Measurements from ENCODE around the gene NOL6. TPM values are rescaled to one million over a fixed set of nuclear protein-coding genes. Genes with fewer than 3 reads are reported as not detected.
A peak's percentile ranks its signal among the peaks of the same experiment; 100 is the strongest.
"Not testable (repeated sequence)": the region's sequence is repeated elsewhere in the genome, so short reads cannot be mapped to it uniquely, and the experiment has no call there.

The NOL6 gene
- polyA plus RNA-seq, 3 donors from 2014 or later, result 9.7 to 21.7 (median 18.8) TPM

DNA sequence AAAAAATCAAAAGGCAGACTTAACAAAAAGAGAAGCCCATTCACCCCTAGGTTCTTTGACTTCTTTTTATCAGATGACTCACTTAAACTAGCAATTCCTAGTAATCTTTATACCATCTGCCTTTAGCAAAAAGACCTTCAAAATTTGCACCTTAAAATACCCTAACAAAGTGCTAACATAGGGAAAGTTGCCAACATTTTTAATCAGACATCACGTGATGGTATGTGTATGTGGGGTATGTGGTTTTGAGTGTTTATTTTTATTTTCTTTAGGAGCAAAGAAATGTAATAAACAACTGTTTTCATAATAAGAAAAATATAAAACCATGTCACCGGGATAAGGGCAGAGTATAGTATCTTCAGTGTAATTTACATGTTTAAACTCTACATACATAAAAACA lies 20.1 kb upstream of the NOL6 start:
- not testable (repeated sequence) for H3K27ac Mint-ChIP-seq; H3K4me3 Mint-ChIP-seq; H3K27me3 Mint-ChIP-seq (ENCODE audit: low read depth in 3 of 3); H3K9me3 Mint-ChIP-seq; DNase-seq; H3K36me3 Mint-ChIP-seq; H3K4me1 Mint-ChIP-seq

DNA sequence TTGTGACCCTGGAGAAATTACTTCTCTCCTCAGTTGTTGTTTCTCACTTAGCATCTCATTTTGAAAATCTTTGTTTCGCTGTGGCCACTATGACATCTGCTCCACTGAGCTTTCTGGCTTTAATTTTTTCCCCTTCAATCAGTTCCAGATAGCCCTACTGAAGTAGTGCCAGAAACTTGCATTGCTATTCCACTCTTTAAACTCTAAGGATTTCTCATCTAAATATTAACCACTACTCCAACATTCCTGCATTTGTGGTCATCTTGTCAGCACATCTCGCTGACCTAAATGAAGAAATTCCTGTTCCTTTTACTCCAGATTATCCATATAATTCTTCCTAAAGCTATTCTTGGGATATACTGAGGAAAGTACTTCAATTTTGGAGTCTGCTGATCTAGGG lies 15.3 kb upstream of the NOL6 start:
- H3K27ac Mint-ChIP-seq, result no peak overlapping the region
- no peaks in the 10 kb centered on the region for H3K27me3 Mint-ChIP-seq (ENCODE audit: low read depth in 3 of 3)
- DNase-seq, result no peak
- H3K4me3 Mint-ChIP-seq, result no peak overlapping the region
- no peaks in the 10 kb centered on the region for H3K9me3 Mint-ChIP-seq
- H3K36me3 Mint-ChIP-seq, result no peaks in the 10 kb centered on the region
- no peaks in the 10 kb centered on the region for H3K4me1 Mint-ChIP-seq

- not testable (repeated sequence) for H3K9me3 Mint-ChIP-seq; H3K36me3 Mint-ChIP-seq; H3K27me3 Mint-ChIP-seq (ENCODE audit: low read depth in 3 of 3); H3K4me3 Mint-ChIP-seq; H3K4me1 Mint-ChIP-seq; DNase-seq; H3K27ac Mint-ChIP-seq
Observed at GRCh38 chr9:33485312-33485711, 11.6 kb upstream of the NOL6 start.

GRCh38 chr9:33480976-33481375 lies 7.3 kb upstream of the NOL6 start:
- H3K4me1 Mint-ChIP-seq, result no peaks in the 10 kb centered on the region
- H3K27me3 Mint-ChIP-seq (ENCODE audit: low read depth in 3 of 3), result no peaks in the 10 kb centered on the region
- no peak overlapping the region for H3K27ac Mint-ChIP-seq
- H3K9me3 Mint-ChIP-seq, result no peaks in the 10 kb centered on the region
- no peak for DNase-seq
- H3K4me3 Mint-ChIP-seq, result no peak overlapping the region
- peaks cover 0 to 4% (median 0%) of the 10 kb centered on the region in 3 donors for H3K36me3 Mint-ChIP-seq

DNA sequence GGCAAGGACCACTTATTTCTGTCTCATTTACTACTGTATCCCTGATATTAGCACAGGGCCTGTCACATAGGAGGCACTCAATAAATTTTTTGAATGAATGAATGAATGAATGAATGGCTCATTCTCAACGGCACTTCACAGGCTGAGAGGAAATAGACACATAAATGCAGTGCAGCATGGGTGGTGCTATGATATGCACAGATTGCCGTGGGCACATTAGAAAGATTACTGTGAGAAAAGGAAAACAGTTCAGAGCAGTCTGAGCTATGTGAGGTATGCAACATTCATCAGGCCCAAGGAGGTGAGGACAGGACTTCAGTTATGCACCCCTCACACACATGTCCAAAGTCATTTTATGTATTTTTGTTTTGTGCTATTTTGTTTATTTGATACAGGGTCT lies 6.4 kb upstream of the NOL6 start:
- no peak overlapping the region for H3K4me3 Mint-ChIP-seq
- DNase-seq, result no peak
- H3K27me3 Mint-ChIP-seq (ENCODE audit: low read depth in 3 of 3), result no peaks in the 10 kb centered on the region
- H3K9me3 Mint-ChIP-seq, result no peaks in the 10 kb centered on the region
- H3K4me1 Mint-ChIP-seq, result no peaks in the 10 kb centered on the region
- no peak overlapping the region for H3K27ac Mint-ChIP-seq
- peaks cover 0 to 4% (median 0%) of the 10 kb centered on the region in 3 donors for H3K36me3 Mint-ChIP-seq

DNA sequence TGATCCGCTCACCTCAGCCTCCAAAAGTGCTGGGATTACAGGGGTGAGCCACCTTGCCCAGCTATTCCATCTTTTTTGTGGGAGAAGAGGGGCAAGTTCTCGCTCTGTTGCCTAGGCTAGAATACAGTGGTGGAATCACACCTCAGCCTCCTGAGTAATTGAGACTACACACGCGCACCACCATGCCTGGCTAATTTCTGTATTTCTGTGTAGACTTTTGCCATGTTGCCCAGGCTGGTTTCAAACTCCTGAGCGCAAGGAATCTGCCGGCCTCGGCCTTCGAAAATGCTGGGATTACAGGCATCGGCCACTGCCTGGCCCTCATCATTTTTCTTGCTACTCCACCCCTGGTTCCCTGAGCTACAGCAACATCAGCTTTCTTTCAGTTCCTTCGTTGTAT lies 2.8 kb upstream of the NOL6 start:
- Mint-ChIP-seq H3K9me3 (no peaks in the 10 kb centered on the region), H3K27ac (no peak overlapping the region), H3K36me3 (peaks cover 2 to 9% (median 8%) of the 10 kb centered on the region in 3 donors), H3K27me3 (ENCODE audit: low read depth in 3 of 3) (peaks cover 6 to 8% (median 6%) of the 10 kb centered on the region in 3 donors), H3K4me1 (peaks cover 20 to 33% of the 10 kb centered on the region in 2 donors), H3K4me3 (no peak overlapping the region)
- DNase-seq, result no peak

DNA sequence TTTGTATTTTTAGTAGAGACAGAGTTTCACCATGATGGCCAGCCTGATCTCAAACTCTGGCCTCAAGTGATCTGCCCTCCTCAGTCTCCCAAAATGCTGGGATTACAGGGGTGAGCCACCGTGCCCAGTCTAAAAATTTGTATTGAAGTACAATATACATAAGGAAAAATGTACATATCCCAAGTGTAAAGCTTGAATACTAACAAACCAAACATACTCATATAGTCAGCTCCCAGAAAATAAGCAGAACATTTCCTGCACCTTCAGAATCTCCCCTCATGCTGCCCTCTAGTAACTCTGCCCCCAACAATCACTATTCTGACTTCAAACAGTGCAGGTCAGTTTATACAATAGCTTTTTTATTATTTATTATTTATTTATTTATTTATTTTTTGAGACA lies 1.6 kb upstream of the NOL6 start:
- Mint-ChIP-seq H3K4me1 (peaks cover 20 to 36% of the 10 kb centered on the region in 2 donors), H3K4me3 (peak overlapping the region in 4 of 5 donors; percentile 6 to 51 (median 18)), H3K27me3 (ENCODE audit: low read depth in 3 of 3) (peaks cover 6 to 8% (median 6%) of the 10 kb centered on the region in 3 donors), H3K27ac (peak overlapping the region in 2 of 6 donors; percentile 53 to 65), H3K36me3 (peaks cover 6 to 13% (median 12%) of the 10 kb centered on the region in 3 donors), H3K9me3 (no peaks in the 10 kb centered on the region)
- DNase-seq, result no peak

- Mint-ChIP-seq H3K4me1 (peaks cover 20 to 36% of the 10 kb centered on the region in 2 donors), H3K27ac (peak overlapping the region; percentile 92 to 99 (median 96)), H3K27me3 (ENCODE audit: low read depth in 3 of 3) (peaks cover 6 to 8% (median 6%) of the 10 kb centered on the region in 3 donors), H3K36me3 (peaks cover 11 to 29% (median 13%) of the 10 kb centered on the region in 3 donors), H3K9me3 (no peaks in the 10 kb centered on the region), H3K4me3 (peak overlapping the region; percentile 97 to 100 (median 97))
- DNase-seq, result no peak
Observed at GRCh38 chr9:33472881-33473615, 676 bp downstream of the NOL6 start.

DNA sequence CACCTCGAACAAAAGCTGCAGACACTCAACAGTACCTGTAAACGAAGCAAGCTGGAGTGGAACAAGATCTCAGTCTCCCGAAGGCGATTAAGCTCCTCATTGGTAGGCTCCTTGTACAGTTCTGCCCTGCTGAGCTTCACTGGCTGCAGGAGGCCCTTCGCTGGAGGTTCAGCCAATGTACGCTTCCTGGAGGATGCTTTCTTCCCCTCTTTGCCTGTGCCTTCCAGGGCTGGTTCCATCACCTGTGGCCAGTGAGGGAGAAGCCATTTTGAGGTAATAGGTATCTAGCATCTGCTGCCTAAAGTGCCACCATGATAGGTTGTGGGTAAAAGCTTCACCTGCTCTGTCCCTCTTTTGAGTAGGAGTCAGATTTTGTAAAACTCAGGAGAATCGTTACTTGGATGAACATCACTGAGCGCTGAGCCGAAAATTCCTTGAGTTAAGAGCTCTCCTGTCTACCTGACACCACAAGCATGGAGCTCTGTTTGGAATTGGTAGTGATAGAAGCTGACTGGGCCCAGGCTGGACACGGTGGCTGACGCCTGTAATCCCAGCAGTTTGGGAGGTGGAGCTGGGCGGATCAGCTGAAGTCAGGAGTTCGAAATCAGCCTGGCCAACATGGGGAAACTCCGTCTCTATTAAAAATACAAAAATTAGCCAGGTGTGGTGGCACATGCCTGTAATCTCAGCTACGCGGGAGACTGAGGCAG lies 1.4 kb downstream of the NOL6 start:
- H3K9me3 Mint-ChIP-seq, result no peaks in the 10 kb centered on the region
- peak overlapping the region; percentile 57 to 100 (median 97) for H3K4me3 Mint-ChIP-seq
- DNase-seq, result no peak
- peaks cover 6 to 8% (median 6%) of the 10 kb centered on the region in 3 donors for H3K27me3 Mint-ChIP-seq (ENCODE audit: low read depth in 3 of 3)
- H3K27ac Mint-ChIP-seq, result peak overlapping the region in 1 of 6 donors; percentile 22
- peaks cover 13 to 32% (median 13%) of the 10 kb centered on the region in 3 donors for H3K36me3 Mint-ChIP-seq
- H3K4me1 Mint-ChIP-seq, result peaks cover 20 to 36% of the 10 kb centered on the region in 2 donors

DNA sequence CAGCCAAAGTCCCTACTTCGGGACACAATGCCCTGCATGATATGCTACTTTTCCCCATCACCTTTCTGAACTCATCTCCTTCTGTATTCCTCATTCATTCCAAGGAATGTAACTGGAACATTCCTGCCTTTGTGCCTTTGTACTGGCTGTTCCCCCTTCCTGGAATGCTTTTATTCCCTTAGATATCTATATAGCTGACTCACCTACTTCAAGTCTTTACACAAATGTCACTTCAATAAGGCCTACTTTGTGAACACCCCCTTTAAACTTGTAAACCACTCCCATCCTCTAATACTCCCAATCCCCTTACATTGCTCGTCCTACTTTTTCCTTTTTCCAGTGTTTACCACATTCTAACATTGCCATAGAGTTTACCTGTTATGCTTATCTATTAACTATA lies 2.4 kb downstream of the NOL6 start:
- Mint-ChIP-seq H3K36me3 (peaks cover 9 to 32% (median 13%) of the 10 kb centered on the region in 3 donors), H3K27ac (peak overlapping the region in 2 of 6 donors; percentile 34 to 46), H3K9me3 (no peaks in the 10 kb centered on the region), H3K4me1 (peaks cover 20 to 36% of the 10 kb centered on the region in 2 donors), H3K4me3 (peak overlapping the region in 2 of 5 donors; percentile 28 to 50), H3K27me3 (ENCODE audit: low read depth in 3 of 3) (peaks cover 6 to 8% (median 6%) of the 10 kb centered on the region in 3 donors)
- DNase-seq, result no peak

DNA sequence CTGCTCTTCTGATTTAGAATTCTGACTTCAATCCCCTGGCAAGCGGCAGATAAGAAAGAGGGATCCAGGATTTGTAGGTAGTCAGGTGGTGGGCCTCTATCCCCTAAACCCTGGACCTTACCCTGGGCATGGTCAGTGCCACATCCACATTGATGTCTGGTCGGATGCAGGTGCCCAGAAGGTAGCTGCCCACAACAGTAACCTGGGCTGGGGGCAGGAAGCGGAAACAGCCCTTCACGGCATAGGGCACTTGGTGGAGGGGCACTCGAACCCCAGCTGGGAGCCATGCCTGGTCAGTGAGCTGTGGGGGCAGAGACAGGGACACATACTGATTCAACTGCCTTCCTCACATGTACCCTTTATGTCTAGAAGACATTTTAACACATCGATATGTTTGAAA lies 3.8 kb downstream of the NOL6 start:
- Mint-ChIP-seq H3K4me3 (no peak overlapping the region), H3K27ac (no peak overlapping the region), H3K9me3 (no peaks in the 10 kb centered on the region), H3K36me3 (peaks cover 9 to 39% (median 15%) of the 10 kb centered on the region in 3 donors), H3K27me3 (ENCODE audit: low read depth in 3 of 3) (peaks cover 6 to 8% (median 6%) of the 10 kb centered on the region in 3 donors), H3K4me1 (peaks cover 20 to 35% of the 10 kb centered on the region in 2 donors)
- DNase-seq, result no peak

DNA sequence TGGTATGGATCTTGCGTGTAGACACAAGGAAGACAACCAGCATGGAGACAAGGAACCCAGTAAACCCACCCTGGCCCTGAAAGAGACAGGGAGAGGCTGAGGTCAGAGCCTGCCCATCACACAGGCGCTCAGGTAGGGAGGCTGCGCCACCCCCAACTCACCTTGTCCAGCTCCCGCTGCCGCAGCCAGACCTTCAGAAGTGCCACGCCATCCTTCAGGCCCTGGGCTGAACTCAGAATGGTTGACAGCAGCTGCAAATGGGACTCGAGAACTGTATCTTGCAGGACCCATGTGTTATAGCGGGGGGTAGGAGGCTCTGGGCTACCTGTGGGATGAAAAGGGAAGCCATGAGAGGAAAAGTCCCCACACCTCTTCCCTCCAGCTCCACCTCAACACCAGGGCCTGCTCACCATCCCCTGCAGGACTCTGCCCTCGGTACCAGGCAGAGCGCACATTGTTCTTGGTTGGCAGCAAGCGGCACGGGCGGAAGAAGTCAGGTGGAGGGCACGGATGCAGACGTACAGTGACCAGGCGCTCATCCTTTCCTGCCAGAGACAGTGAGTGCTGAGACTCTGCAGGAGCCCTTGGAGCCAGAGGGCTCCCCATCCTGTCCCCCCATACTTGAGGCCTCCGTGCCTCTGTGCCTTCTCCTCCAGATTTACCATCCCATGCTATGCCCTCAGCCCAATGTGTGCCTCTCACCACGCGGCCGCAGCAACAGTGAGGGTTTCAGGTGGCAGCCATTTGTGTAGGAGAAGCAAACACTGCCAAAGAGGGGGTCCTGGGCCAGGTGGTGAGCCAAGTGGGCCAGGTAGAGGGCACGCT lies 4.7 kb downstream of the NOL6 start:
- Mint-ChIP-seq H3K9me3 (no peaks in the 10 kb centered on the region), H3K36me3 (peaks cover 13 to 46% (median 20%) of the 10 kb centered on the region in 3 donors), H3K27ac (no peak overlapping the region), H3K4me1 (peaks cover 18 to 28% of the 10 kb centered on the region in 2 donors), H3K4me3 (no peak overlapping the region), H3K27me3 (ENCODE audit: low read depth in 3 of 3) (peaks cover 4 to 8% (median 4%) of the 10 kb centered on the region in 3 donors)
- DNase-seq, result no peak

GRCh38 chr9:33468215-33468730 lies 5.5 kb downstream of the NOL6 start:
- peaks cover 10 to 45% (median 20%) of the 10 kb centered on the region in 3 donors for H3K36me3 Mint-ChIP-seq
- no peaks in the 10 kb centered on the region for H3K9me3 Mint-ChIP-seq
- no peak overlapping the region for H3K4me3 Mint-ChIP-seq
- DNase-seq, result no peak
- peaks cover 0 to 3% (median 0%) of the 10 kb centered on the region in 3 donors for H3K27me3 Mint-ChIP-seq (ENCODE audit: low read depth in 3 of 3)
- no peak overlapping the region for H3K27ac Mint-ChIP-seq
- H3K4me1 Mint-ChIP-seq, result peaks cover 11 to 21% of the 10 kb centered on the region in 2 donors

All from immature natural killer cell (primary cell).